Cardiac muscle cell (in vitro differentiated cells and primary cell): Measurements from ENCODE around the gene GTF3C5. TPM values are rescaled to one million over a fixed set of nuclear protein-coding genes. Genes with fewer than 3 reads are reported as not detected.

Source experiments
- DNase-seq, 2 donors: peaks; one replicate each; pipeline versions ENCODE4 v3.0.0 to v3.0.0-alpha.2; 2010 to 2017; ENCODE audit warnings: low read depth in 1 of 2, low spot score in 1 of 2
- H3K27ac ChIP-seq: fragments of 200-600 bp; sonication (generic); 2 replicates; pipeline ENCODE4 v1.5.1; 2016
- H3K27me3 ChIP-seq: fragments of 200-600 bp; sonication (generic); 2 replicates; pipeline ENCODE4 v1.6.0; 2016; ENCODE audit warnings: control low read depth
- H3K36me3 ChIP-seq: fragments of 200-600 bp; sonication (generic); 2 replicates; pipeline ENCODE4 v1.5.1; 2016; ENCODE audit warnings: control low read depth
- H3K4me1 ChIP-seq: fragments of 200-600 bp; sonication (generic); 2 replicates; pipeline ENCODE4 v1.8.1; 2017; ENCODE audit warnings: low read depth, mild to moderate bottlenecking, mixed run types
- H3K4me3 ChIP-seq: fragments of 200-600 bp; sonication (generic); 2 replicates; pipeline ENCODE4 v1.5.1; 2016; ENCODE audit warnings: mild to moderate bottlenecking
- H3K9me3 ChIP-seq: fragments of 200-600 bp; sonication (generic); 2 replicates; pipeline ENCODE4 v1.5.1; 2017; ENCODE audit warnings: low read depth, mild to moderate bottlenecking, control low read depth
- CTCF ChIP-seq: IDR thresholded peaks from 2 replicates; pipeline ENCODE4 v1.5.1; 2012; ENCODE audit warnings: low read depth, mild to moderate bottlenecking, low read length
- polyA plus RNA-seq: library from polyadenylated mRNA; unstranded; fragments of >200 nt; fragmentation: Nextera tagmentation; extraction: Ambion mirVana; gene quantifications from 2 replicates; pipeline ENCODE4 v1.2.1, GENCODE V29; 2016
- total RNA-seq: library from RNA; depleted of rRNA; stranded (reverse); fragments of >200 nt; gene quantifications from 2 replicates; pipeline ENCODE4 v1.2.3, GENCODE V29; 2016

The GTF3C5 gene
- total and polyA plus RNA-seq, 2 experiments from 2014 or later: 84.0 to 99.5 TPM

- Histone ChIP-seq H3K36me3 (peaks cover 31% of the 10 kb centered on the region), H3K4me1 (peaks cover 18% of the 10 kb centered on the region), H3K4me3 (no peak overlapping the region), H3K27me3 (no peaks in the 10 kb centered on the region), H3K9me3 (no peaks in the 10 kb centered on the region), H3K27ac (no peak overlapping the region)
- TF ChIP-seq CTCF: no peak
- DNase-seq: no peak
These were observed 26.2 kb downstream of the GTF3C5 start for GRCh38 chr9:133057006-133057405.

- Histone ChIP-seq H3K9me3 (no peaks in the 10 kb centered on the region), H3K27me3 (no peaks in the 10 kb centered on the region), H3K27ac (no peak overlapping the region), H3K36me3 (peaks cover 31% of the 10 kb centered on the region), H3K4me3 (no peak overlapping the region), H3K4me1 (peaks cover 18% of the 10 kb centered on the region)
- DNase-seq: no peak
- TF ChIP-seq CTCF: no peak
These were observed 26.8 kb downstream of the GTF3C5 start for GRCh38 chr9:133057553-133057952.

- no peak for TF ChIP-seq CTCF
- Histone ChIP-seq H3K27ac (no peak overlapping the region), H3K9me3 (no peaks in the 10 kb centered on the region), H3K36me3 (peaks cover 31% of the 10 kb centered on the region), H3K4me3 (no peak overlapping the region), H3K4me1 (peaks cover 18% of the 10 kb centered on the region), H3K27me3 (no peaks in the 10 kb centered on the region)
- DNase-seq: no peak
These were observed 27.3 kb downstream of the GTF3C5 start for GRCh38 chr9:133058071-133058470.

- Histone ChIP-seq H3K4me1 (peaks cover 18% of the 10 kb centered on the region), H3K27me3 (no peaks in the 10 kb centered on the region), H3K4me3 (no peak overlapping the region), H3K9me3 (no peaks in the 10 kb centered on the region), H3K36me3 (peaks cover 27% of the 10 kb centered on the region), H3K27ac (no peak overlapping the region)
- no peak for DNase-seq
- no peak for TF ChIP-seq CTCF
These were observed 27.9 kb downstream of the GTF3C5 start for GRCh38 chr9:133058550-133059320.

- no peak for TF ChIP-seq CTCF
- Histone ChIP-seq H3K9me3 (no peaks in the 10 kb centered on the region), H3K27me3 (no peaks in the 10 kb centered on the region), H3K4me1 (peaks cover 18% of the 10 kb centered on the region), H3K4me3 (no peak overlapping the region), H3K27ac (no peak overlapping the region), H3K36me3 (peaks cover 20% of the 10 kb centered on the region)
- no peak for DNase-seq
These were observed 28.8 kb downstream of the GTF3C5 start for GRCh38 chr9:133059623-133060022.
